Spinal cord (tissue), 10 donors: Measurements from ENCODE around the gene PLOD3. TPM values are rescaled to one million over a fixed set of nuclear protein-coding genes. Genes with fewer than 3 reads are reported as not detected.
A peak's percentile ranks its signal among the peaks of the same experiment; 100 is the strongest.
"Not testable (repeated sequence)": the region's sequence is repeated elsewhere in the genome, so short reads cannot be mapped to it uniquely, and the experiment has no call there.

Experiments used
- DNase-seq, 6 donors: peaks; one replicate each; pipeline versions ENCODE4 v3.0.0 to v3.0.0-alpha.2; 2013 to 2015; ENCODE audit warnings: low spot score in 6 of 6, low read depth in 4 of 6
- H3K27ac ChIP-seq: one replicate; pipeline ENCODE4 v1.5.1; 2013; ENCODE audit warnings: low read depth, low read length, control low read depth
- H3K27me3 ChIP-seq: one replicate; pipeline ENCODE4 v1.6.1; 2013; ENCODE audit warnings: low read length; ENCODE audit not compliant: control insufficient read depth, insufficient read depth
- H3K36me3 ChIP-seq: one replicate; pipeline ENCODE4 v1.6.1; 2013; ENCODE audit warnings: low read length; ENCODE audit not compliant: control insufficient read depth, insufficient read depth
- H3K4me1 ChIP-seq: one replicate; pipeline ENCODE4 v1.6.1; 2013; ENCODE audit warnings: low read length; ENCODE audit not compliant: control insufficient read depth, insufficient read depth
- H3K4me3 ChIP-seq: one replicate; pipeline ENCODE4 v1.5.1; 2013; ENCODE audit warnings: low read depth, low read length, control low read depth
- H3K9me3 ChIP-seq: one replicate; pipeline ENCODE4 v1.6.1; 2013; ENCODE audit warnings: low read length; ENCODE audit not compliant: control insufficient read depth, insufficient read depth
- WGBS: methylation state at CpG from one replicate; pipeline ENCODE4 v1.1.5; 2013; ENCODE audit warnings: missing lambda C conversion rate; ENCODE audit not compliant: insufficient coverage; 5-methylcytosine and 5-hydroxymethylcytosine counted together
- polyA plus RNA-seq, 2 donors: library from polyadenylated mRNA; unstranded; fragments of 120-200 nt; gene quantifications; one replicate each; pipeline ENCODE4 v1.2.1, GENCODE V29; 2013; ENCODE audit not compliant: insufficient read length in 2 of 2
- total RNA-seq, 2 donors: library from RNA; depleted of rRNA in 1 of 2; stranded (reverse); fragments of 120-200 nt in 1 of 2; fragments of >200 nt in 1 of 2; gene quantifications; one replicate each; pipeline versions ENCODE4 v1.2.3 to v1.2.4, GENCODE V29; 2013 to 2014
- donor health status: healthy.

PLOD3 gene
- total and polyA plus RNA-seq, 4 donors = 26.2 to 71.7 (median 48.5) TPM

DNA sequence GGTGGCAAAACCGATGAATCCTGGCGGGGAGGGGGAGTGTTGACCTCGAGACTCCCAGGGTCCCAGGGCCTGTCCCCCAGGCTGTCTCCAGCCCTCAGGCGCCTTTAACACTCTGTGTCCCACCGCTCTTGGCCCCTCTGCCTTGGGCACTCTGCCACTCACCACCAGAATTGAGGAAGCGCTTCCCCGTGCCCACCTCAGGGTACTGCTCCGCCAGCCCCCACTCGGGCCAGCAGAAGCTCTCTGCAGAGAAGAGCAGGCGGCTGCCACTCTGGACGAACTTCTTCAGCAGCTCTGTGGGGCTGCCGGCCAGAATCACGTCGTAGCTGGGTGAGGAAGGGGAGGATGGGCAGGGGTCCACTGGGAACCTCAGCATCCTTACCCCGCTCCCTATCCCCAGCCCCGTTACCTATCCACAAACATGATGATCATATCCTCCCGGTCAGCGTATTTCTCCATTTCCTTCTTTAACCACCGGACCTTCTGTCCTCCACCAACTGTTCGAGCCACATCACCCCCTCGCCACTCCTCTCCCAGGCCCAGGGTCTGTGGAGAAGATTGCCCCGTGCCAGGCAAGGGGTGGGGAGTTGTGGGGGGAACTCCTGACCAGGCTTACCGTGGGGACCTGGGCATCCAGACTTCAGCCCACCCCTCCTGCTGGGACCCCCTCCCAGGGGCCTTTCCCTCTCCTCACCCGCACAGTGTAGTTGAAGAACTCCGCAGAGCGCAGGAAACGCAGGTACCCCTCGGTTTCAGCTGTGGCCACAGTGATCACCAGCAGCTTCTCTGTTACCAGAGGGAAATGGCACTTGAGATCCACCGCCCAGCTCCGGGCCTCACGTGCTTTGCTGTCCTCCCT is 1.2 kb downstream of the PLOD3 start:
- Histone ChIP-seq H3K4me3 (peak overlapping the region; percentile 87), H3K9me3 (no peaks in the 10 kb centered on the region), H3K27me3 (no peaks in the 10 kb centered on the region), H3K4me1 (peaks cover 40% of the 10 kb centered on the region), H3K27ac (peak overlapping the region; percentile 96), H3K36me3 (peaks cover 47% of the 10 kb centered on the region)
- DNase-seq = peak in 1 of 6 donors; percentile 9
- WGBS = 62% methylated on average over 18 of the region's 31 CpGs

DNA sequence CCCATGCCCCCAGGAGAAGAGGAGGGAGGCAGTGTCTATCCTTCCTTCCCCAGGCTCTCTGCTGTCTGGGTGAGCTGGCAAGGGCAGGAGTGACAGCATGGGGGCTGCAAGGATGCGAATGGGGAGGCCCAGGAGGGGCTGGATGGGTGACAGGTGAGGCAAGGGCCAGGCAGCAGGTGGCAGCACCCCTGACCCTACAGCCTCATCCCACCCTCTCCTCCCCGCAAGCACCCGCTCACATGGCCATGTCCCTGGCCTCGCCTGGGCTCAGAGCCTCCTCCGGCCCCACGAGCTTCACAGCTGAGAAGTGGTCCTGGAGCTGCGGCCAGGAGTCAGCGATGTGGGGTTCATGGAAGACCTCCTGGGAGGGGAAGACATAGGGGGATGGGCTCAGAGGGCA is 5.4 kb downstream of the PLOD3 start:
- H3K27me3 ChIP-seq = no peaks in the 10 kb centered on the region
- no peaks in the 10 kb centered on the region for H3K9me3 ChIP-seq
- DNase-seq = no peak
- H3K27ac ChIP-seq = no peak overlapping the region
- WGBS = 88% methylated on average over 7 of the region's 8 CpGs
- peaks cover 17% of the 10 kb centered on the region for H3K4me1 ChIP-seq
- no peak overlapping the region for H3K4me3 ChIP-seq
- peaks cover 85% of the 10 kb centered on the region for H3K36me3 ChIP-seq

DNA sequence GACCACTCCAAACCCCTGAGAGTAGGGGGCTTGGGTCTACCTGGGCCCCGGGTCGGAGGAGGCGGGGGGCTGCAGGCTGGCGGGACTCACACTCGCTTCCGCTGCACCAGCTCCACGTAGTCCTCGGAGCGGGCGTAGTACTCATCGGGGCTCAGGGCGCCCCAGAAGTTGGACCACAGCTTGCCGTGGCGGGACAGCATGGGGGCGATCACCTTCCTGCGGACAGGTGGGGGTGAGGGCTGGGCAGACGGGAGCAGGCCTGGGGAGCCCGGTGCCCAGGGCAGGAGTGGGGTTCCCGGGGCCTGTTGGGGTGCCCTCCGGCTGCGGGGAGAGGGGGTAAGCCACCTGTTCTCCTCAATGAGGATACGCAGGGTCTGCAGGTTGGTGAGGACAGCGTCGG is 5.9 kb downstream of the PLOD3 start:
- Histone ChIP-seq H3K27ac (no peak overlapping the region), H3K9me3 (no peaks in the 10 kb centered on the region), H3K27me3 (no peaks in the 10 kb centered on the region), H3K36me3 (peaks cover 89% of the 10 kb centered on the region), H3K4me1 (peaks cover 12% of the 10 kb centered on the region), H3K4me3 (no peak overlapping the region)
- DNase-seq = no peak
- 95% methylated on average over 23 of the region's 24 CpGs for WGBS

DNA sequence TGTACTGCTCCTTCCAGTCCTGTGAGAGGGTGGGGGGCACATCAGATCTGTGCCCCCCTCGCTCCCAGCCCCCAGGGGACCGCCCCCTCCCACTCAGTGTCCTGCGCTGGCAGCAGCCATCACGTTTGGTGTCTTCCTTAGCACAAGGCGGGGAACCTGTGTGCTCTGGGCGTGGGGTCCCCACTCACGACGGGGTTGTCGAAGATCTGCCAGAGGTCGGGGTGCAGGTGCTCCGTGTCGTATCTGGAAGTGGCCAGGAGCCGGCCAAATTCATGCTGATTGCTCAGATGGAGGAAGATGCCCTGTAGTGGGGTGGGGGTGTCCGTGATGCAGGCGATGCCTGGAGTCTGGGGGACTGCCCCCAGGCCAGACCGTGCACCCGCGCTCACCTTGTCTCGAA is 7.2 kb downstream of the PLOD3 start:
- H3K36me3 ChIP-seq = peaks cover 88% of the 10 kb centered on the region

DNA sequence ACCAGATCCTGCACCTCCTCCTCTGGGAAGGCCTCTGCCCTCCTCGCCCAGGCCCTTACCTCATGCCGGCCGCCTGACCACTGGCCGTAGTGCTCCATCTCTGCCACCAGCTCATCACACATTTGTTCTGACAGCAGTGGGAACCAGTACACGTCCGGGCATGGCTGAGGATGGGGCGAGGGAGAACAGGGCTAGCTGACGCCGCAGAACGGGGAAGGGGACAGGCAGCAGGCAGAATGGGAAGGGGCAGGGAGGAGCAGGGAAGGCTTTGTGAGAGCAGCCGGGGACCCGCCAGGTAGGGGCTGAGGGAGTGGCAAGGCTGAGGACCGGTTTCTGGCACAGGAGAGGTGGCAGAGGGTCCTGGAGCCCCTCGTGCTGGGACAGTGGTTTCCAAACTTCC is 8.6 kb downstream of the PLOD3 start:
- no peaks in the 10 kb centered on the region for H3K4me1 ChIP-seq
- no peak overlapping the region for H3K4me3 ChIP-seq
- H3K27ac ChIP-seq = no peak overlapping the region
- H3K9me3 ChIP-seq = no peaks in the 10 kb centered on the region
- peaks cover 80% of the 10 kb centered on the region for H3K36me3 ChIP-seq
- H3K27me3 ChIP-seq = no peaks in the 10 kb centered on the region
- DNase-seq = no peak
- WGBS = 94% methylated on average over 8 of the region's 14 CpGs

More for the DNA sequence above, 7.2 kb downstream of the PLOD3 start:
- Histone ChIP-seq H3K4me3 (no peak overlapping the region), H3K4me1 (no peaks in the 10 kb centered on the region), H3K27ac (no peak overlapping the region), H3K27me3 (no peaks in the 10 kb centered on the region), H3K9me3 (no peaks in the 10 kb centered on the region)
- no peak for DNase-seq
- WGBS = 93% methylated on average over 12 of the region's 19 CpGs

DNA sequence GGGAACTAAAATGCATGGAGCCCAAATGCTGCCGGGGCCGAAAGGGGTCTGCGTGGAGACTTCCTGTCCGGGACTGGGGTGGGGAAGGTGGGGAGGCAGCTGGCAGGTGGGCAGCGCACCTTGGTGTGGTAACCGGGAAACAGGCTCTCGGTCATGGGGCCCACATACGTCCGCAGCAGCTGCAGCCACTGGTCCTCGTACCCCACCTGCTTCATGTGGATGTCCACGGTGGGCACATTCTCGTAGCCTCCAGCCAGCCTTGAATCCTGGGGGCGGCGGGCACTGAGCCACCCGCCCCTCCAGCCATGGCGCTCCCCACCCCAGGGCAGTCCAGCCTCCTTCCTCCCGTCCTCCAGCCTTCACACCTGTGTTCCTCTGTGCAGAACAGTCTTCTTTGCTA is 9.9 kb downstream of the PLOD3 start:
- no peak for DNase-seq
- Histone ChIP-seq H3K4me1 (no peaks in the 10 kb centered on the region), H3K27ac (no peak overlapping the region), H3K27me3 (peaks cover 11% of the 10 kb centered on the region), H3K4me3 (no peak overlapping the region), H3K9me3 (no peaks in the 10 kb centered on the region), H3K36me3 (peaks cover 67% of the 10 kb centered on the region)
- 91% methylated on average over 17 of the region's 17 CpGs for WGBS

DNA sequence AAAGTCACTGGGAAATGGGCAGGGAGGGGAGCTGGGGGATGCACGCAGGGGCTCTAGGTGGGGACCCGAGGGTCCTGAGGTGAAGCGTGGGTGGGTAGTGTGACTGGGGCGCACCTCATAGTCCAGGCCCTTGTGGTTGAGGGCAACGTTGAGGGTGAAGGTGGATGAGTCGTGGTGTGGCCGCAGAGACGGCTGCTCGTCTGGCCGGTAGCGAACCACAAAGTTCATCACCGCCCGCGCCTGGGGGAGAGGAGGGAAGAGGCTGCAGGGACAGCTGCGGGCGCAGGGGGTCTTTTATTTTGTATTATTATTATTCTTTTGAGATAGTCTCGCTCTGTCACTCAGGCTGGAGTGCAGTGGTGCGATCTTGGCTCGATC is 10.7 kb downstream of the PLOD3 start:
- Histone ChIP-seq H3K4me3 (no peak overlapping the region), H3K27ac (no peak overlapping the region), H3K36me3 (peaks cover 59% of the 10 kb centered on the region), H3K9me3 (no peaks in the 10 kb centered on the region), H3K27me3 (peaks cover 20% of the 10 kb centered on the region), H3K4me1 (peaks cover 7% of the 10 kb centered on the region)
- WGBS = 91% methylated on average over 15 of the region's 19 CpGs
- no peak for DNase-seq

DNA sequence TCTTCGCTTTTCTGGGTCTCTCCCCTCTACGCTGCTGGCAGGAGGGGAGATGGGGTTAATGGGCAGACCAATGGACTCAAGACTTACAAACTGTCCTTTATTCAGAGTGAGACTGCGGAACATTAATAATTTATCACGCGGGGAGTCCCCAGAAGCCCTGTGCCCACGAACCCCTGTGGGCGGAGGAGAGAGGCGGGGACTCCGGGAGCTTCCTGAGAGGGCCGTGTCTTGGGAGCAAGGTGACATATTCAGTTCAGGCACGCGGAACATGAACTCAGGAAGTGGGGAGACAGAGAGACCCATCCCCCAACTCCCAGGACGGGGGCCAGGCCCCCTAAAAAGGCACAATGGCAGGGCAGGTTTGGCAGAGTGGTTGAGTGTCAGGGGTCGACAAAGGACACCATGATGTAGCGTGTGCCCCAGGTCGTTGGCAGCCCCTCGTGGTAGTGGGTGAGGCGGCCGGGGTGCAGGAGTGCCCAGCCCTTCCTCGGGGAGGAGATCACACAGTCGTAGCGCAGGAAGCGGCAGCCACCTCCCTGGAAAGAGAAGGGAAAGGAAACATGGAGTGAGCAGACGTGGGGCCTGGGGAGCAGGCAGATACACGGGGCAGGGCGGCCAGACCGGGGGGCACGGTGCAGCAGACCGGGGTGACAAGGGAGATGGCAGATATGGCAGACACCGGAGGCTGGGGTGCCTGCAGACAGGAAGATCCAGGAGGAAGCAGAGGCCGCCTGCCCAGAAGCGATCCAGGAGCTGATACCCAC is 11.3 kb downstream of the PLOD3 start:
- WGBS = 85% methylated on average over 28 of the region's 32 CpGs
- Histone ChIP-seq H3K4me3 (no peak overlapping the region), H3K27ac (no peak overlapping the region)

DNA sequence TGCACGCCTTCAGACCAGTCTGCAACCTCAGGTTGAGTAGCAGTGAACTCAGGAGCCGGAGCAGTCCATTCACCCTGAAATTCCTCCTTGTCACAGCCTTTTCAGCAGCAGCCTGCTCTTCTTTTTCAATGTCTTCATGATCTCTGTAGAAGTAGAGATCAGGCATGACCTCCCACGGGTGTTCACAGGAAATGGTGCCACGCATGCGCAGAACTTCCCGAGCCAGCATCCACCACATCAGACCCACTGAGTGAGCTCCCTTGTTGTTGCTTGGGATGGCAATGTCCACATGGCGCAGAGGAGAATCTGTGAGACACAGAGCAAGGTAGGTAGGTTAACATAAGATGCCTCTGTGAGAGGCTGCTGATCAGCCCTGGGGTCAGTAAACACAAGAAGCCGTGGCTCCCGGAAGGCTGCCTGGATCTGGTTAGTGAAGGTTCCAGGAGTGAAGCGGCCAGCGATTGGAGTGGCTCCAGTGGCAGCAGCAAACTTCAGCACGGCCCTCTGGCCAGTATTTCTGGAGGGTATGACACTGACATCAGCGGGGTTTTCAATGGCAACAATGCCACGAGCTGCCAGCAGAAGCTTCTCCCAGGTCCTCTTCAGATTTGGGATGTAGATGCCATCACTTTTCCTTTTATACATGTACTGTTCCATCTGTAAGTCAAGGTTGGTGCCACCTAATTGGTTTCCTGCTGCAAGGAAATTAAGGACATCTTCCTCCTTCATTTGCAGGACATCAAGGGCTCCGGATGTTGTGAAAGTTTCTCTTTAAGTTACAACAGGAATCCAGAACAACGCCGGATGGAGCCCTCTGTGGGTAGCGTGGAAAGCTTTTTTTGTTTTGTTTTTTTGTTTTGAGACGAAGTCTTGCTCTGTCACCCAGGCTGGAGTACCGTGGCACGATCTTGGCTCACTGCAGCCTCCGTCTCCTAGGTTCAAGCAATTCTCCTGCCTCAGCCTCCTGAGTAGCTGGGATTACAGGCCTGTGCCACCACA is 13.3 kb downstream of the PLOD3 start:
- not testable (repeated sequence) for H3K27ac ChIP-seq, DNase-seq, H3K9me3 ChIP-seq, H3K4me3 ChIP-seq
- peaks cover 37% of the 10 kb centered on the region for H3K27me3 ChIP-seq
- peaks cover 33% of the 10 kb centered on the region for H3K36me3 ChIP-seq
- WGBS = 82% methylated on average over 17 of the region's 22 CpGs
- H3K4me1 ChIP-seq = peaks cover 10% of the 10 kb centered on the region

More for the DNA sequence above, 11.3 kb downstream of the PLOD3 start:
- Histone ChIP-seq H3K9me3 (no peaks in the 10 kb centered on the region), H3K36me3 (peaks cover 54% of the 10 kb centered on the region), H3K27me3 (peaks cover 25% of the 10 kb centered on the region), H3K4me1 (peaks cover 10% of the 10 kb centered on the region)
- no peak for DNase-seq
